Muscle layer of colon (tissue), 2 donors: Measurements from ENCODE around the gene CD33.
"Not testable (repeated sequence)": the region's sequence is repeated elsewhere in the genome, so short reads cannot be mapped to it uniquely, and the experiment has no call there.

ENCODE experiments used
- H3K27ac ChIP-seq: one replicate; pipeline ENCODE4 v1.7.0; 2013; ENCODE audit warnings: low read depth, mild to moderate bottlenecking, low read length, moderate library complexity
- H3K27me3 ChIP-seq, 2 donors: one replicate each; pipeline ENCODE4 v1.7.0; 2013; ENCODE audit warnings: low read length in 2 of 2, mild to moderate bottlenecking in 2 of 2; ENCODE audit not compliant: insufficient read depth in 2 of 2, control insufficient read depth in 1 of 2
- H3K36me3 ChIP-seq: one replicate; pipeline ENCODE4 v1.7.0; 2013; ENCODE audit warnings: mild to moderate bottlenecking, low read length; ENCODE audit not compliant: insufficient read depth
- H3K4me1 ChIP-seq: one replicate; pipeline ENCODE4 v1.7.0; 2013; ENCODE audit warnings: mild to moderate bottlenecking, low read length; ENCODE audit not compliant: insufficient read depth
- H3K4me3 ChIP-seq, 2 donors: one replicate each; pipeline ENCODE4 v1.7.0; 2013; ENCODE audit warnings: low read length in 2 of 2, low read depth in 1 of 2, mild to moderate bottlenecking in 1 of 2, moderate library complexity in 1 of 2
- H3K9ac ChIP-seq: one replicate; pipeline ENCODE4 v1.7.0; 2013; ENCODE audit warnings: low read length
- H3K9me3 ChIP-seq: one replicate; pipeline ENCODE4 v1.7.0; 2013; ENCODE audit warnings: mild to moderate bottlenecking, low read length
- donor health status: abdominal sarcoma.
- donor health status: Adenocarcinoma of cecum.

Gene CD33

DNA sequence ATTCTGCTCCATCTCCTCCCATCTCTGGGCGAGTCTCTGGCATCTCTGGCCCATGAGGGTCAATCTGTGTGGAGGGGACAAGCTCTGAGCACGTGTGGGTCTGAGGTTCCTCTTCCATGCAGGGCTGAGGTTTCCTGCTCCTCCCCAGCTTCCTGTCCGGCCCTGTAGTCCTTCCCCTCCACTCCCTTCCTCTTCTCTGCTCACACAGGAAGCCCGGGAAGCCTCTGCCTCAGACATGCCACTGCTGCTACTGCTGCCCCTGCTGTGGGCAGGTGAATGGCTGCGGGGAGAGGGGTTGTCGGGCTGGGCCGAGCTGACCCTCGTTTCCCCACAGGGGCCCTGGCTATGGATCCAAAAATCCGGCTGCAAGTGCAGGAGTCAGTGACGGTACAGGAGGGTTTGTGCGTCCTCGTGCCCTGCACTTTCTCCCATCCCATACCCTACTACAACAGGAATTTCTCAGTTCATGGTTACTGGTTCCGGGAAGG is 14.0 kb upstream of the CD33 start:
- not testable (repeated sequence) for H3K4me3 ChIP-seq

DNA sequence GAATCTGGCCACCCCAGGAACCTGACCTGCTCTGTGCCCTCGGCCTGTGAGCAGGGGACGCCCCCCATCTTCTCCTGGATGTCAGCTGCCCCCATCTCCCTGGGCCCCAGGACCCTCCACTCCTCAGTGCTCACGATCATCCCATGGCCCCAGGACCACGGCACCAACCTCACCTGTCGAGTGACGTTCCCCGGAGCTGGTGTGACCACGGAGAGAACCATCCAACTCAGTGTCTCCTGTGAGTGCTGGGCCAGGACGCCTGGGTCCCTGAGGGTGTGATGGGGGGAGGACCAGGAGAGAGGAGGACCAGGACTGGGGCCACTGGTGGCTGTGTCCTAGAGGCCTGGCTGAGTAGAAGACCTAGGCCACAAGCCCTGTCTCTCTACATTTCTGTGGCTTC is 13.0 kb upstream of the CD33 start:
- no peaks in the 10 kb centered on the region for H3K36me3 ChIP-seq
- no peak overlapping the region for H3K9ac ChIP-seq
- H3K4me3 ChIP-seq, result no peak overlapping the region
- no peak overlapping the region for H3K27ac ChIP-seq
- H3K4me1 ChIP-seq, result no peaks in the 10 kb centered on the region
- no peaks in the 10 kb centered on the region for H3K9me3 ChIP-seq
- no peaks in the 10 kb centered on the region for H3K27me3 ChIP-seq

More for the DNA sequence above, 14.0 kb upstream of the CD33 start:
- H3K27me3 ChIP-seq, H3K36me3 ChIP-seq, H3K4me1 ChIP-seq, H3K9me3 ChIP-seq, H3K27ac ChIP-seq, H3K9ac ChIP-seq: not testable (repeated sequence)

DNA sequence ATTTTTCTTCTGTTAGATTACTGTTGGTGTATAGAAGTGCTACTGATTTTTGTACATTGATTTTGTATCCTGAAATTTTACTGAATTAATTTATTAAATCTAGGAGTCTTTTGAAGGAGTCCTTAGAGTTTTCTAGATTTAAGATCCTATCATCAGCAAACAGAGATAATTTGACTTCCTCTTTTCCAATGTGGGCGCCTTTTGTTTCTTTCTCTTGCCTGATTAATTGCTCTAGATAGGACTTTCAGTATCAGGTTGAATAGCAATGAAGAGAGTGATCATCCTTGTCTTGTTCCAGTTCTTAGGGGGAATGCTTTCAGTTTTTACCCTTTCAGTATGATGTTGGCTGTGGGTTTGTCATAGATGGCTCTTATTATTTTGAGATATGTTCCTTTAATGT is 5.6 kb upstream of the CD33 start:
- H3K4me1 ChIP-seq, result no peaks in the 10 kb centered on the region
- H3K9me3 ChIP-seq, result no peaks in the 10 kb centered on the region
- H3K9ac ChIP-seq, result no peak overlapping the region

DNA sequence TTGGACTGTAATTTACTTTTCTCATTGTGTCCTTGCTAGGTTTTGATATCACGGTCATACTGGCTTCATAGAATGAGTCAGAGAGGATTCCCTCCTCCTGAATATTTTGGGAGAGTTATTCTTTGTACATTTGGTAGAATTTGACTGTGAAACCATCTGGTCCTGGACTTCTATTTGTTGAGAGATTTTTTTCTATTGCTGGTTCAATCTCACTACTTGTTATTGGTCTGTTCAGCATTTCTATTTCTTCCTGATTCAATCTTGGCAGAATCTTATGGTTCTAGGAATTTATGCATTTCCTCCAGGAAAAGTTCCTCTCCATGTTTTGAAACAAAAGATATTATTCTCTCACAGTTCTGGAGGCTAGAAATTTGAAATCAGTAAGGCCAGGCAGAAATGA is 4.9 kb upstream of the CD33 start:
- Histone ChIP-seq H3K27me3 (peaks cover 0 to 4% of the 10 kb centered on the region in 2 donors), H3K4me3 (no peak overlapping the region), H3K27ac (no peak overlapping the region), H3K9ac (no peak overlapping the region), H3K36me3 (no peaks in the 10 kb centered on the region), H3K9me3 (no peaks in the 10 kb centered on the region), H3K4me1 (no peaks in the 10 kb centered on the region)

More for the DNA sequence above, 5.6 kb upstream of the CD33 start:
- no peak overlapping the region for H3K4me3 ChIP-seq
- no peak overlapping the region for H3K27ac ChIP-seq
- H3K36me3 ChIP-seq, result no peaks in the 10 kb centered on the region
- peaks cover 0 to 4% of the 10 kb centered on the region in 2 donors for H3K27me3 ChIP-seq

DNA sequence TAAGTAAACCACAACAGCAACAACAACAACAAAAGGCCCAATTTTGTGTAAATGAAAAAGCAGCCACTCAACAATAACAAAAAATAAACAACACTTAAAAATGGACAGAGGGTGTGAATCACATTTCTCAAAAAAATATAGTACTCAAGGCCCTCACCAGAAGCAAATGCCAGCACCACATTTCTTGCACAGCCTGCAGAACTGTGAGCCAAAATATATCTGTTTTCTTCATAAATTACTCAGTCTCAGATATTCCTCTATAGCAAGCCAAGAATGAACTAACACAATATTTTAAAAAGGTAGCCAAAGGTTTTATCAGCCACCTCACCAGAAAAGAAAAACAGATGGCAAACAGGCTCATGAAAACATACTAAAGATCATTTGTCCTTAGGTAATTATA is 3.9 kb upstream of the CD33 start:
- H3K27ac ChIP-seq, result no peak overlapping the region
- H3K27me3 ChIP-seq, result peaks cover 0 to 4% of the 10 kb centered on the region in 2 donors
- no peak overlapping the region for H3K4me3 ChIP-seq
- no peak overlapping the region for H3K9ac ChIP-seq
- no peaks in the 10 kb centered on the region for H3K36me3 ChIP-seq
- no peaks in the 10 kb centered on the region for H3K9me3 ChIP-seq
- no peaks in the 10 kb centered on the region for H3K4me1 ChIP-seq

DNA sequence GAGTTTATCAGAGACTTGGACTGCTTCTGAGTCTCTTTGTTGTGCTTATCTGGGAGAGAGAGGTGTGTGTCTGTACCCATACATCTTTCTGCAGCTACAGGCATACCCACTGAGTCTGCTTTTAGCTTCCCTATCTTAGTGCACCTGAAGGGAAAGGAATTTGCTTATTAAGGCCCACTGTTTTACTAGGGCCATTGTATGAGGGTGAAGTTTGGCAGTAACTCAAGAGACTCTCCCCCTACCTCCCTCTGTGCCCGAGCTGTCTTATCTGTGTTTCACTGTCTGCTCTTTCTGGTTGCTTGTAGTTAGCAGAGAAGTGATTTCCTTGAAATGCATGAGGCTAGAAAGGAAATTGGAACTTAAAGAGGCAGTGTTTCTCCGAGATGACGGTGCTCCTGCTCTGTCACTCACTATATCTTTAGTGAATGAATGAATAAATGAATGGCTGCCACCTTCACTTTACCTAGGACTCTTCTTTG is 678 bp upstream of the CD33 start:
- Histone ChIP-seq H3K9ac (no peak overlapping the region), H3K36me3 (no peaks in the 10 kb centered on the region), H3K9me3 (no peaks in the 10 kb centered on the region), H3K27ac (no peak overlapping the region), H3K4me1 (no peaks in the 10 kb centered on the region), H3K4me3 (no peak overlapping the region), H3K27me3 (peaks cover 0 to 4% of the 10 kb centered on the region in 2 donors)

DNA sequence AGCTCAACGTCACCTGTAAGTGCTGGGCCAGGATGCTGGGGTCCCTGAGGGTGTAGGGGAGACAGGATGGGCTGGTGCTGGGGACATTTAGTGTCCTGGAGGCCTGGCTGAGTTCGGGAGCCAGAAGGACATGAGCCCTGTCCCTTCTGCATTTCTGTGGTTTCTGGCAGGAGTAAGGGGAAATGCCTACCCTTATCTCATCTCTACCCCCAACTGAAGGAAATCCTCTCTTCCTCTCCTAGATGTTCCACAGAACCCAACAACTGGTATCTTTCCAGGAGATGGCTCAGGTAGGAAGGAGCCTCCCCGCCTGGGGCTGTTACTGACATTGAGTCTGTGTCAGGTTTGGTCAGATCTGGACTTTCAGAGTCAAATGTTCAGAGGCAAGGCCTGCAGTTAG is 1.2 kb downstream of the CD33 start:
- H3K9me3 ChIP-seq, result no peaks in the 10 kb centered on the region
- no peak overlapping the region for H3K4me3 ChIP-seq

DNA sequence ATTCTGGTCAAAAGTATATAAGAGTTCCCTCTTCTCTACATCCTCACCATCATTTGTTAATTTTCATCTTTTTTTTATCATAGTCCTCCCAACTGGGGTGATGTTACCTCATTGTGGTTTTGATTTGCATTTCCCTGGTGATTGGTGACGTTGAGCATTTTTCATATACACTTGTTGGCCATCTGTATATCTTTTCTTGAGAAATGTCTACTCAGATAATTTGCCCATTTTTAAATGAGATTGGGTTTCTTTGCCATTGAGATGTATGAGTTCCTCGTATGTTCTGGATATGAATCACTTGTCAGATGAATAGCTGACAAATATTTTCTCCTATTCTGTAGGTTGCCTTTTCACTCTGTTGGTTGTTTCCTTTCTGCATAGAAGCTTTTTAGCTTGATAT is 2.4 kb downstream of the CD33 start:
- H3K9ac ChIP-seq, result no peak overlapping the region
- no peaks in the 10 kb centered on the region for H3K27me3 ChIP-seq
- H3K9me3 ChIP-seq, result no peaks in the 10 kb centered on the region
- H3K4me3 ChIP-seq, result no peak overlapping the region
- no peaks in the 10 kb centered on the region for H3K4me1 ChIP-seq
- H3K27ac ChIP-seq, result no peak overlapping the region
- no peaks in the 10 kb centered on the region for H3K36me3 ChIP-seq

More for the DNA sequence above, 1.2 kb downstream of the CD33 start:
- no peak overlapping the region for H3K27ac ChIP-seq
- no peaks in the 10 kb centered on the region for H3K36me3 ChIP-seq
- no peaks in the 10 kb centered on the region for H3K27me3 ChIP-seq
- H3K4me1 ChIP-seq, result no peaks in the 10 kb centered on the region
- no peak overlapping the region for H3K9ac ChIP-seq

DNA sequence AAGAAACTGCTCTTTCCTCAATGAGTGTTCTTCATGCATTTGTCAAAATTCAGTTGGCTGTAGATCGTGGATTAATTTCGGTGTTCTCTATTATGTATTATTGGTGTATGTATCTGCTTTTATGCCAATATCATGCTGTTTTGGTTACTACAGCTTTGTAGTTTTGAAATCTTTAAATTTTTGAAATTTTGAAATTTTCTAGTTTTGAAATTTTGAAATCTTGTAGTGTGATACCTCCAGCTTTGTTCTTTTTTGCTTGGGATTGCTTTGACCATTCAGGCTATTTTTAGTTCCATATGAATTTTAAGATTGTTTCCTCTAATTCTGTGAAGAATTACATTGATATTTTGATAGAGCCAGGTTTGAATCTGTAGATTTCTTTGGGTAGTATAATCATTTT is 3.1 kb downstream of the CD33 start:
- no peak overlapping the region for H3K9ac ChIP-seq
- H3K27me3 ChIP-seq, result no peaks in the 10 kb centered on the region
- no peaks in the 10 kb centered on the region for H3K9me3 ChIP-seq
- H3K36me3 ChIP-seq, result no peaks in the 10 kb centered on the region
- H3K4me3 ChIP-seq, result no peak overlapping the region
- no peaks in the 10 kb centered on the region for H3K4me1 ChIP-seq
- no peak overlapping the region for H3K27ac ChIP-seq

DNA sequence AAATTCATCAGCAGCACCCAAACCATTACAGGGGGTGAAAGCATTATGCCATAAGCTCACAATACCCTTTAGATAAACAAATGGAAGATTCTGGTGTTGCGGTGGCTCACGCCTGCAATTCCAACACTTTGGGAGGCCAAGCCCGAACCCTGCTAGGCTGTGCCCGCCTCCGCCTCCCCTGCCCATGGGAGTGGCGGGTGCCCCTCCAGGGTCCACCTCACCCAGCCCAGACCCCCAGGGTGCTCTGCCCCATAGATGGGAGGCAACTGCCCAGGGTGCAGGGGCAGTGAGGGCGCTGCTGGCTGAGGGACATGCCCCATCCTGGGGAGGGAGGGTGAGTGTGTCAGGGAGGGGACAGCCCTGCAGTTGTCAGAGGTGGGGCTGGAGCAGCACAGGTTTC is 16.0 kb downstream of the CD33 start:
- Histone ChIP-seq H3K9ac (no peak overlapping the region), H3K27ac (no peak overlapping the region), H3K4me3 (no peak overlapping the region), H3K4me1 (no peaks in the 10 kb centered on the region), H3K27me3 (no peaks in the 10 kb centered on the region), H3K9me3 (no peaks in the 10 kb centered on the region), H3K36me3 (no peaks in the 10 kb centered on the region)

DNA sequence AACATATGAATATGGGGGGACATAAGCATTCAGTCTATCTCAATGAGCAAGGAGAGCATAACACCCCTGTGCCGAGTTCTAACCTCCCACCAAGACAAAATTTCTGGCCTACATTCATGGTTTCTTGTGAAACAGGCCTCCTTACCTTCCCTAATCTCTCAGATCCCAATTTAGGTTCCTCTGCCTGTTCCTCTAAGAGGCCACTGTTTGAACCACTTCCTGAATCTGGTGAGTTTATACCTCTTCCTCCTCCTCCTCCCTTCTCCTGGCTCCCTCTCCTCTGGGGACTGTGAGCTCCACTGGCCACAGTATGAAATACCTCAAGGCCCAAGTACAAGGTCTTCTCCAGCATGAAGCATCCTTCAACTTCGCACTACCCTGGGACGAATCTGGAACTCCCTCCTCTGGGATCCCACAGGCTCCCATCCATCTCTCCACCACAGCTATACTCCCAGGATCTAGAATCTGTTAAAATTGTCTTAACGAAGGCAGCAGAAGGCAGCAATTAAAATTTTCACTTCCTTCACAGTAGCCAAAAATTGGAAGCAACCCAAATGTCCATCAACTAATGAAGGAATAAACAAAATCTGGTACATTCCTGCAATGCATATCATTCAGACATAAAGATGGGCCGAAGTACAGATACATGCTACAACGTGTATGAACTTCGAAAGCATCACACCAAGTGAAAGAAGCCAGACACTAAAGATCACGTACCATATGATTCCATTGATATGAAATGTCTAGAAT is 18.2 kb downstream of the CD33 start:
- Histone ChIP-seq H3K9ac (no peak overlapping the region), H3K4me1 (no peaks in the 10 kb centered on the region), H3K9me3 (no peaks in the 10 kb centered on the region), H3K27ac (no peak overlapping the region), H3K27me3 (no peaks in the 10 kb centered on the region), H3K4me3 (no peak overlapping the region), H3K36me3 (no peaks in the 10 kb centered on the region)

DNA sequence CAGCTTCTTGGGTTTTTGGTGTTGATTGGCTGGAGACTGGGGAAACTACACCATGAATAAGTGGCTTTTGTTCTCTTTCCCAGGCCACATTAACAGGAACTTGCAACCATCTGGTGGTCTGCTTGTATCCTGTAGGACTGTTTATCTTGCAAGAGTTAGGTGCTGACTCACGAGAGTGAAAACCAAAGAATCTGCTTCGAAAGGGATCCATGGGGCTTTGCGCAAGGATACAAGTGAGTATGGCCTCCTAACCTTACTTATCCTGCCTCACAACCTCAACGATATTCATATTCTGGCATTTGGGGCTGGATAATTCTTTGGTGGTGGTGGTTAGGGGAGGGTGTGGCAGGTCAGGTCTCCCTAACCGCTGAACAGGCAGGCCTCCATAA is 21.3 kb downstream of the CD33 start:
- Histone ChIP-seq H3K27me3 (no peaks in the 10 kb centered on the region), H3K9me3 (no peaks in the 10 kb centered on the region), H3K36me3 (no peaks in the 10 kb centered on the region), H3K9ac (no peak overlapping the region), H3K4me3 (no peak overlapping the region), H3K4me1 (no peaks in the 10 kb centered on the region), H3K27ac (no peak overlapping the region)
